Islet precursor cell (in vitro differentiated cells): ENCODE results near the gene HEATR9.
"Not testable (repeated sequence)": the region's sequence is repeated elsewhere in the genome, so short reads cannot be mapped to it uniquely, and the experiment has no call there.

ENCODE experiments used
- DNase-seq: peaks from one replicate; pipeline ENCODE4 v3.0.0-alpha.2; 2018

HEATR9 gene

DNA sequence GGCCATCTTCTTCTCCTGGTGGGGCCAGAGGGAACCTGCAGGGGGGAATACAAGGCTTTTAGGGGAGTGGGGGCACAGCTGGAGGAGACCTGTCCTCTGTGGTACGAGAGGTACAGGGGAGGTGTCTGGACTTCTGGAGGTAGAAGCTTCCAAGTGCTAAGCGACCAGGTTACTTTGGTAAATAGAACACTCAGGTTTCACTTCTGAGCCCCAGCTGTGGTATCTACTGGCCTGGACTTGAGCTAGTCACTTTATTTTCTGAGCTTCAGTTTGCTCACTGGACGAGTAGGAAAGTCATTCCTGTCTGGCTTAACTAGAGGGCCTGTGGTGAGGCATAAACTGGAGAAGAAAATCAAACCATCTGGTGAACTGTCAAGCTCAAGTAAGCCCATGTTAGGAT lies at the start of gene HEATR9:
TSS of gene HEATR9 (minus strand) at position 155 of the 400 bp plus-strand sequence. CDS start at position 6, 149 bp downstream.
- no peak for DNase-seq

GRCh38 chr17:35917519-35918213 lies 49.0 kb upstream of the HEATR9 start:
- DNase-seq: no peak

DNA sequence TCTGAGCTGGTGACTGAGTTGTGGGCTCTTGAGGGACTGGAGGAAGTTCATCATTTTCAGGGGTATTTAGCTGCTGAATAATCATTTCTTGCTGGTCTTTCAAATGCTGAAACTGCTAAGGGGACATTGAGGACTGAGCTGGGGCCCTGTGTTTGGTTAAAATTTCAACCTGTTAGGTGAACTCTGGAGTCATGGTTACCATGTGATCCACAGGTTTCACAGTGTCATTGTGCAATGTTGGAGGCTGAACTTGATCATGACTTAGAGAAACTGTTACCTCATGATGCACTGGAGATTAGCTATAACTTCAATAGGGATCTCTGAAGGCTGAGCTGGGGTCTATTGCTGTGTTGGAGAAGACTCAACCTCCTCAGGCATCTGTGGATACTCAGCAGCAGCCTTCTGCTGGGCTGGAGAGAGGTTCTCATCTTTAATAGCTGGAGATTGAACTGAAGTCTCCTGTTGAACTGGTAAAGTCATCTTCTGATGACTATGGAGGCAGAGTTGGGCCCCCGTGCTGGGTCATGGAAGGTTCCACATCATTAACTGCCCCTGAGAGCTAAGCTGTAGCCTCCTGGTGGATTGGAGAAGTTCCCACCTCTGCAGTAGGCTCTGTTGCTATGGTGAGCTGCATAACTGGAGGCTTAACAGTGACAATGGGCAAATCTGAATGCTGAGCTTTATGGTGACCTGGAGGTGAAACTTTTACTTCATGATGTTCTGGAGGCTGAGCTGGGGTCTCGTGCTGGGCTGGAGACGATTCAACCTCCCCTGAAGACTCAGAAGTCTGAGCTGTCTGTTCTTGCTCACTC lies 46.7 kb upstream of the HEATR9 start:
- DNase-seq: no peak

DNA sequence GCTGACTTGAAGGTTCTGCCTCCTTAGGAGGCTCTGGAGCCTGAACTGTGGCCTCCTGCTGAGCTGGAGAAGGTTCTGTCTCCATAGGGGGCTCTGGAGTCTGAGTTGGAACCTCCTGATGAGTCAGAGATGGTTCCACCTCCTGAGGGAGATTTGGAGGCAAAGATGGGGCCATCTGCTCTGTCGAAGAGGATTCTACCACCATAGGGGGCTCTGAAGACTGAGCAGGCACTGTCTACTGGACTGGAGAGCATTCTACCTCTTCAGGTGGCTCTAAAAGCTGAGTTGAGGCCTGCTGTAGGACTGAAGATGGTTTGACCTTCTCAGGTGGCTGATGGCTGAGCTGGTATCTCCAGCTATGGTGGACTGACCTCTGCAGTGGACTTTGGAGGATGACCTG lies 45.7 kb upstream of the HEATR9 start:
- DNase-seq: no peak

DNA sequence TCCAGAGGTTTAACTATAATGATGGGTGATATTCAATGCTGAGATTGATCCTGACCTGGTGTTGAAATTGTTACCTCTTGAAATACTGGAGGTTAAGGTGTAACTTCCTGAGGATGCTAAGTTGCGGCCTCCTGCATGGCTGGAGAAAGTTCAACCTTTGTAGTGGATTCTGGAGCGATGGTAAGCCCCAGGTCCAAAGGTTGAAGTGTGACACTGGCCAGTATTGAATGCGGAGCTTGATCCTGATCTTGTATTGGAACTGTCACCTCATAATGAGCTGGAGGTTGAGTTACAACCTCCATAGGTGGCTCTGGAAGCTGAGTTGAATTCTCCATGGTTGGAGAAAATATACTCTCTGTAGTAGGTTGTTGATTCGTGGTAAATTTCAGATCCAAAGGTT lies 44.9 kb upstream of the HEATR9 start:
- no peak for DNase-seq

GRCh38 chr17:35912942-35913341 lies 44.3 kb upstream of the HEATR9 start:
- no peak for DNase-seq

GRCh38 chr17:35912339-35912912 lies 43.7 kb upstream of the HEATR9 start:
- no peak for DNase-seq

DNA sequence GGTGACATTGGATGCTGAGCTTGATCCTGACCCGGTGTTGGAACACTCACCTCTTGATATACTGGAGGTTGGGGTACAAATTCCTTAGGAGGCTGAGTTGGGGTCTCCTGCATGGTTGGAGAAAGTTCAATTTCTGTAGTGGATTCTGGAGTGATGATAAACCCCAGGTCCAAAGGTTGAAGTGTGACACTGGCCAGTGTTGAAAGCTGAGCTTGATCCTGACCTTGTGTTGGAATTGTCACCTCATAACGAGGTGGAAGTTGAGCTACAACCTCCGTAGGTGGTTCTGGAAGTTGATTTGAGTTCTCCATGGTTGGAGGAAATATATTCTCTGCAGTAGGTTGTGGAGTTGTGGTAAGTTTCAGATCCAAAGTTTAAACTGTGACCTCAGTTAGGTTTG lies 40.7 kb upstream of the HEATR9 start:
- no peak for DNase-seq

DNA sequence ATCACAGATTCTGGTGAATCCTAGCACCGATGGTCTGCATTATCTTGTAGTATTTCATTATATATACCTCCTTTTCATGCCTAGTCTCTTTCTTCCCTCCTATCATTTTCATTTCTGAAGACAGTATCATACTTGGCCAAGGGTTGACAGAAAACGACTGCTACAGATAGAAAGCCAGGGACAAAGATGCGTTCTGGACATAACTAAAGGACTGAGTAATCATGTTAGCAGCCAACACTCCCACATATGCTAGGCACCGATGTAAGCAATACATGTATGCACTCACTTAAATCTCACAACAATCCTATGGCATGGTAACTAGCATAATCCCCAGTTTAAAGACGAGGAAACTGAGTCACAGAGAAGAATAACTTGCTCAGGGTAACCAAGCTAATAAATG lies 39.0 kb upstream of the HEATR9 start:
- DNase-seq: no peak

- no peak for DNase-seq
Observed at GRCh38 chr17:35906926-35907637, 38.4 kb upstream of the HEATR9 start.

DNA sequence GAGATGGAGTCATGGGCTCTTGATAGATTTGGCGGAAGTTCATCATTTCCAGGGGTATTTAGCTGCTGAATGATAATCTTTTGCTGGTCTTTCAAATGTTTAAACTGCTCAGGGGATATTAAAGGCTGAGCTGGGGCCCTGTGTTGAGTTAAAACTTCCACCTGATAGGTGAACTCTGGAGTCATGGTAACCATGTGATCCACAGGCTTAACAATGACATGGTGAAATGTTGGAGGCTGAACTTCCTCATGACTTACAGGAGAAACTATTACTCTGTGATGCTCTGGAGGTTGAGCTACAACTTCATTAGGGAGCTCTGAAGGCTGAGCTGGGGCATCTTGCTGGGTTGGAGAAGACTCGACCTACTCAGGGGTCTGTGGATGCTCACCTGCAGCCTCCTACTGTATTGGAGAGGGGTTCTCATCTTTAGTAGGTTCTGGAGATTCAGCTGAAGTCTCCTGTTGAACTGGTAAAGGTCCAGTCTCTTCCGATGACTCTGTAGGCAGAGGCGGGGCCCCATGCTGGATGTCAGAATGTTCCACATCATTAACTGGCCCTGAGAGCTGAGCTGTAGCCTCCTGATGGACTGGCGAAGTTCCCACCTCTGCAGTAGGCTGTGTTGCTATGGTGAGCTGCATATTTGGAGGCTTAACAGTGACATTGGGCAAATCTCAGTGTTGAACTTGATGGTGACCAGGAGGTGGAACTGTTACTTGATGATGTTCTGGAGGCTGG lies 37.7 kb upstream of the HEATR9 start:
- no peak for DNase-seq

DNA sequence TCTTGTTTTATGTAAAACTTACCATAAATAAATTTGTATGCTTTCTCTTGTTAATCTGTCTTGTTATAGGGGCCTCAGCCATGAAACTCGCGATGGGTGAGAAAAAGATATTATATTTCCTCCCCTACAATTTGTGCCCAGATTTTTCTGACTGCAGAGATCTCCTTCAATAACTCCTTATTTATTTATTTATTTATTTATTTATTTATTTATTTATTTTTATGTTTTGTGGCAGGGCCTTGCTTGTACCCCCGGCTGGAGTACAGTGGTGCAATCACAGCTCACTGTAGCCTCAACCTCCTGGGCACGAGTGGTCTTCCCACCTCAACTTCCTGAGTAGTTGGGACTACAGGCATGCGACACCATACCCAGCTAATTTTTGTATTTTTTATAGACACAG lies 34.8 kb upstream of the HEATR9 start:
- DNase-seq: no peak

- DNase-seq: no peak
Observed at GRCh38 chr17:35901631-35902175, 33.0 kb upstream of the HEATR9 start.

DNA sequence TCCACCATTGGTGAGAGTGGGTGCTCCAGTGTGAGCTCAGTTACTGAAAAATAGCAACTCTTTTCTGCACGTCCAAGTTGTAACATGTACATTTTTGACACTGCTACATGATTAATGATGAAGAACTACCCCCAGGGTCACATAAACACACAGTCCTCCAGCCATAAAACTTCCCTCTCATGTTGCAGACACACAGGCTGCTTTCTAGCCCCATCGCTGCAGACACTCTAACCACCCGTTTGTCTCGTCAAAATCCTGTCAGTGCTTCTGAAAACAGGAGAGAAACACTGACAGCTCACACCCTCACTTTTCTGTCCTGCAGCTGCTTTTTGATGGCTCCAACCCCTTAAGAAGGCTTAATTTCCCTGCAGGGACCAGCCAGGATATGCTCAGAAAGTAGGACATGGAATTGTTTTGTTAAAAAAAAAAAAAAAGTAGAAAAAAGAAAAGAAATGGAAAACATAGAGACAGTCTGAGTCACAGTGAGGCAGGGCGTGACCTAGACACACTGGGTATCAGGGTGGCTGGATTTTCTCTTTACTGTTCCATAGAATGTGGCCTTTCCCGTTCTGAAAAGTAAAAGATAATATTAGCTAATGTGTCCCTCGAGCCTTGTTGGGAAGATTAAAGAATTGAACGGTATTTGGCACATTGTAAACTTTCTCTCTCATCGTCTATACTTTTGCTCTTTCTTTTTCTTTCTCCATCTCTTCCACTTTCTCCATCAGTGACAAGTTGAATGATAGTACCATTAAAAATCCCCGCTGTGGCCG lies 32.2 kb upstream of the HEATR9 start:
- DNase-seq: peak; percentile 79

GRCh38 chr17:35900280-35900679 lies 31.6 kb upstream of the HEATR9 start:
- DNase-seq: no peak

- no peak for DNase-seq
Observed at GRCh38 chr17:35898283-35899070, 29.8 kb upstream of the HEATR9 start.

- DNase-seq: not testable (repeated sequence)
Observed at GRCh38 chr17:35897772-35898171, 29.1 kb upstream of the HEATR9 start.

DNA sequence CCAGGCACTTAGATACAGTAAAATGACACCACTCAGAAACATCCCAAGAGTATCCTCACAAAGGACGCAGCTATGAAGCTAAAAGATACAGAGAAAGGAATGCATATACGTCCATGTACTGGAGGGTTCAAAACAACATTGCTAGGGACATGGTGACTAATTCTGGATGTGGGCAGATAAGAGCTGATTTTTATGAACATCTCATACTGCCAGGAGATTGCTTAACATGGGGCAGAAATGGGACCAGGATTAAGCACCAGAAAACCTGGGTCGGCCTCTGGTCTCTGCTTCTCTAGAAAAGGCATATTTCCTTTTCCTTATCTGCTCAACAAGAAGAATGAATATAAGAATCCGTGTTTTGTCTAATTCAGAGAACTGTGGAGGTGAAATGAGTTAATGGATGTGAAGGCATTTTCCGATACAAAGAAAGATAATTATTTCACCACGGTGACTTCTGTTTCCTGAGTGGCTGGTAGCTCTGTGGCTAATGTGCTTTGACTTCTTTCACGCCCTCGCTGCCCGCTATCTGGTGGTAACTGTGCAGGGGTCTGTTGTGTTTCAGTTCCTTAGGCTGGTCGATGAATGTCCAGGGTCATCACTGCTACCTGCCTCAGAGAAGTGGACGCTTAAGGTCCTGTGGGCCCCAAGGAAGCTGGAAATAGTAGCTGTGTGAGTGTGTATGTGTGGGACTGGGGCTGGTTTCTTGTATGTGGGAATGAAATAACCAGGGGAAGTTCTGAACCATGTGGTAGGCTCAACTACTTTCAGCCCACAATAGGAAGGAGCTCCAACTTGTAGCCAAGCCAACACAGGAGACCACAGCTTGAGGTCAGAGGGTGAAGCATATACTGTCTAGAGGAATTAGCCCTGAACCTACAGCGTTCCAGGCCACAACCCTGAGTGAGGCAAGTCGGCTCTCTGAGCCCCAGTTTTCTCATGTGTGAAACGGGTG lies 27.2 kb upstream of the HEATR9 start:
- no peak for DNase-seq

DNA sequence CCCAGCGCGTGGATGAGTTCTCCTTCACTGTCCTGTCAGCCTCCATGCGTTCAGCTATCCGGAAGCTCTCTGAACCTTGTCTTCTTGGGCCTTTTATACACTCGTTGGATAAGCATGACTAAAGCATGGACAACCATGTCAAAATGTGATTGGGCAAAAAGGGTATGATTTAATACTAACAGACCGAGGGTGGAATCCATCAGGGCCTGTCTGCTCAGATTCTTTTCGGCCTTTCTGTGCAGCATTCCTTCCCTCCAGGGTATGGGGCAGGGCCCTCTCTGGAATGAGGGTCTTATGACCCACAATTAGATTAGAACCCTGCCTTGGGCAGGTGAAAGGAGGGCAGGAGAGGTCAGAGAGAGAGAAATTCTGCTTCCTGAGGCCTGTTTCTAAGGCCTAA lies 25.5 kb upstream of the HEATR9 start:
- no peak for DNase-seq

DNA sequence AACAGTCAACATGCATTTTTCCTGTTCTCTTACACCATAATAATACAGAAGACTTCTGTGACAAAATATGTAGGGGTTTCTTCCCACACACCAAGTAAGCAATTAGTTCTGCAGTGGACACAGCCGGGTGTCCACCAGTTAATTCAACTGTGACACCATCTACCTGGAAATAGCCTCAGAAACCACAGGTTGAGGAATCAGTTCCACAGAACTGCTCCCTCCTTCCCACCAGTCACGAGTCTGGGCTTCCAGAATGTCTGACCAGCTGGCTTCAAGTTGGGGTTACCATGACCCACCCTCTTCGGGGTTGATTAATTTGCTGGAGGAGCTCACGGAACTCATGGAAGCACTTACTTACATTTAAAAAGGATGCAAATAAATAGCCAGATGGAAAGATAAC lies 25.1 kb upstream of the HEATR9 start:
- DNase-seq: no peak
